Transverse colon (tissue), 4 donors: Measurements from ENCODE around the gene CGN. TPM values are rescaled to one million over a fixed set of nuclear protein-coding genes. Genes with fewer than 3 reads are reported as not detected.

ENCODE experiments used
- DNase-seq: peaks from one replicate; pipeline ENCODE4 v3.0.0-alpha.2; 2019
- H3K27ac ChIP-seq, 4 donors: fragments of 200-600 bp; sonication (generic); 2 replicates each; pipeline ENCODE4 v1.5.1; 2016 to 2018; ENCODE audit warnings: inconsistent platforms in 4 of 4
- H3K27me3 ChIP-seq: fragments of 200-600 bp; sonication (generic); 2 replicates; pipeline ENCODE4 v1.5.1; 2017; ENCODE audit warnings: inconsistent platforms
- H3K36me3 ChIP-seq, 4 donors: fragments of 200-600 bp; sonication (generic); 2 replicates each; pipeline ENCODE4 v1.5.1; 2017 to 2019; ENCODE audit warnings: inconsistent platforms in 4 of 4
- H3K4me1 ChIP-seq, 4 donors: fragments of 200-600 bp; sonication (generic); 2 replicates each; pipeline ENCODE4 v1.5.1; 2017 to 2020; ENCODE audit warnings: inconsistent platforms in 4 of 4
- H3K4me3 ChIP-seq, 4 donors: fragments of 200-600 bp; sonication (generic); 1 replicate in 1 of 4; 2 replicates in 3 of 4; pipeline versions ENCODE4 v1.5.1 to v1.6.1; 2017 to 2019; ENCODE audit warnings: inconsistent platforms in 4 of 4
- H3K9me3 ChIP-seq, 2 donors: fragments of 200-600 bp; sonication (generic); 2 replicates each; pipeline ENCODE4 v1.5.1; 2017 to 2019; ENCODE audit warnings: inconsistent platforms in 2 of 2
- CTCF ChIP-seq, 5 experiments: fragments of 200-600 bp in 3 of 5; fragments of 450-650 bp in 2 of 5; sonication (generic) in 3 of 5; IDR thresholded peaks; 1 replicate in 2 of 5; 2 replicates in 3 of 5; pipeline ENCODE4 v1.5.1; 2016 to 2017; ENCODE audit warnings: antibody characterized with exemption in 5 of 5, inconsistent platforms in 3 of 5, mild to moderate bottlenecking in 2 of 5, moderate library complexity in 1 of 5
- EP300 ChIP-seq: sonication (generic); formaldehyde crosslinking; IDR thresholded peaks from one replicate; pipeline ENCODE4 v1.6.1; 2017; ENCODE audit warnings: antibody characterized with exemption, low read depth
- POLR2A ChIP-seq: fragments of 450-650 bp; IDR thresholded peaks from one replicate; pipeline ENCODE4 v1.6.1; 2016; ENCODE audit warnings: antibody characterized with exemption, mild to moderate bottlenecking, moderate library complexity
- POLR2AphosphoS5 ChIP-seq, 3 donors: sonication (generic); formaldehyde crosslinking; IDR thresholded peaks; one replicate each; pipeline ENCODE4 v1.6.1; 2016; ENCODE audit warnings: antibody characterized with exemption in 3 of 3
- WGBS, 2 donors: methylation state at CpG; one replicate each; pipeline ENCODE4 v1.1.5; 2018; ENCODE audit warnings: low coverage in 1 of 2; 5-methylcytosine and 5-hydroxymethylcytosine counted together
- in situ Hi-C, 4 donors: fragments of 200-750 bp; cut with MboI; loops; one replicate each; pipeline versions ENCODE4 v1.15.0 to v1.15.1; 2017; ENCODE audit warnings: low sequenced_read_pairs in 3 of 4, low pct_ligation_motif_present in 1 of 4, low pct_unique_long_range_greater_than_20kb in 1 of 4
- intact Hi-C: fragments of 100-400 bp; cut with DNase I; formaldehyde crosslinking; loops from one replicate; pipeline ENCODE4 v1.15.1; 2023; ENCODE audit warnings: low total_unique reads
- total RNA-seq, 4 donors: library from RNA; depleted of rRNA; stranded (reverse); fragments of >200 nt; gene quantifications; one replicate each; pipeline ENCODE4 v1.1.0, GENCODE V29; 2016

CGN gene
- total RNA-seq, 4 donors from 2014 or later, result 123 to 351 (median 172) TPM

- intact Hi-C loops, result no loop called here
- Histone ChIP-seq H3K9me3 (no peaks in the 10 kb centered on the region), H3K27me3 (no peaks in the 10 kb centered on the region), H3K36me3 (peaks cover 0 to 34% (median 15%) of the 10 kb centered on the region in 4 donors), H3K4me3 (no peak overlapping the region), H3K4me1 (peaks cover 0 to 2% (median under 1%) of the 10 kb centered on the region in 4 donors), H3K27ac (no peak overlapping the region)
- WGBS, 2 donors, result 83 to 95% methylated on average over 1 of the region's 1 CpG
- in situ Hi-C loops, result loop anchor here in 1 of 4 donors (25.0 kb wide), 1 partner anchor 158 kb away; no protein-coding TSS in a partner anchor
- DNase-seq, result no peak
- TF ChIP-seq POLR2AphosphoS5 (IDR thresholded peaks at IDR 0.05) (no peak), POLR2A (no peak), CTCF (IDR thresholded peaks at IDR 0.05) (no peak), EP300 (no peak)
Measured at GRCh38 chr1:151578941-151579340, 67.8 kb downstream of the CGN start.

GRCh38 chr1:151579436-151580225, 68.4 kb downstream of the CGN start:
- H3K4me1 ChIP-seq, result peaks cover 0 to 7% (median 3%) of the 10 kb centered on the region in 4 donors
- no peak overlapping the region for H3K27ac ChIP-seq
- 50 to 86% methylated on average over 2 to 8 of the region's 8 CpGs for WGBS, 2 donors
- peaks cover 0 to 27% (median 10%) of the 10 kb centered on the region in 4 donors for H3K36me3 ChIP-seq
- intact Hi-C loops (no loop called here), in situ Hi-C loops (loop anchor here in 1 of 4 donors (25.0 kb wide), 1 partner anchor 158 kb away; no protein-coding TSS in a partner anchor)
- no peaks in the 10 kb centered on the region for H3K9me3 ChIP-seq
- TF ChIP-seq CTCF (IDR thresholded peaks at IDR 0.05), result no peak
- no peak for TF ChIP-seq POLR2AphosphoS5 (IDR thresholded peaks at IDR 0.05)
- no peak for TF ChIP-seq POLR2A
- no peak for TF ChIP-seq EP300
- no peak for DNase-seq
- H3K4me3 ChIP-seq, result no peak overlapping the region
- H3K27me3 ChIP-seq, result no peaks in the 10 kb centered on the region

- TF ChIP-seq CTCF (IDR thresholded peaks at IDR 0.05) (no peak), POLR2AphosphoS5 (IDR thresholded peaks at IDR 0.05) (no peak), EP300 (no peak), POLR2A (no peak)
- in situ Hi-C loops, result loop anchor here in 1 of 4 donors (25.0 kb wide), 1 partner anchor 156 kb away; no protein-coding TSS in a partner anchor
- Histone ChIP-seq H3K4me1 (peaks cover 0 to 12% (median 6%) of the 10 kb centered on the region in 4 donors), H3K9me3 (no peaks in the 10 kb centered on the region), H3K4me3 (no peak overlapping the region), H3K27ac (no peak overlapping the region), H3K36me3 (peaks cover 0 to 23% (median 5%) of the 10 kb centered on the region in 4 donors), H3K27me3 (no peaks in the 10 kb centered on the region)
- intact Hi-C loops, result no loop called here
- WGBS, 2 donors, result 85% methylated on average over 5 of the region's 5 CpGs; no CpG with 5 or more reads in 1 of the 2 donors
- DNase-seq, result no peak
Measured at GRCh38 chr1:151581451-151581850, 70.3 kb downstream of the CGN start.

GRCh38 chr1:151581921-151582320, 70.7 kb downstream of the CGN start:
- Histone ChIP-seq H3K9me3 (no peaks in the 10 kb centered on the region), H3K4me3 (no peak overlapping the region), H3K4me1 (peaks cover 0 to 12% (median 6%) of the 10 kb centered on the region in 4 donors), H3K36me3 (peaks cover 0 to 23% (median 5%) of the 10 kb centered on the region in 4 donors), H3K27me3 (no peaks in the 10 kb centered on the region), H3K27ac (no peak overlapping the region)
- 95% methylated on average over 1 of the region's 1 CpG; no CpG with 5 or more reads in 1 of the 2 donors for WGBS, 2 donors
- intact Hi-C loops (no loop called here), in situ Hi-C loops (loop anchor here in 1 of 4 donors (25.0 kb wide), 1 partner anchor 155 kb away; no protein-coding TSS in a partner anchor)
- no peak for DNase-seq
- no peak for TF ChIP-seq EP300
- TF ChIP-seq CTCF (IDR thresholded peaks at IDR 0.05), result no peak
- TF ChIP-seq POLR2AphosphoS5 (IDR thresholded peaks at IDR 0.05), result no peak
- TF ChIP-seq POLR2A, result no peak
